Limb (tissue), 2 donors: ENCODE measurements around the gene SRC.

Experiments used
- DNase-seq, 2 donors: peaks; one replicate each; pipeline ENCODE4 v3.0.0-alpha.2; 2016; ENCODE audit errors: extremely low spot score in 2 of 2

The SRC gene

DNA sequence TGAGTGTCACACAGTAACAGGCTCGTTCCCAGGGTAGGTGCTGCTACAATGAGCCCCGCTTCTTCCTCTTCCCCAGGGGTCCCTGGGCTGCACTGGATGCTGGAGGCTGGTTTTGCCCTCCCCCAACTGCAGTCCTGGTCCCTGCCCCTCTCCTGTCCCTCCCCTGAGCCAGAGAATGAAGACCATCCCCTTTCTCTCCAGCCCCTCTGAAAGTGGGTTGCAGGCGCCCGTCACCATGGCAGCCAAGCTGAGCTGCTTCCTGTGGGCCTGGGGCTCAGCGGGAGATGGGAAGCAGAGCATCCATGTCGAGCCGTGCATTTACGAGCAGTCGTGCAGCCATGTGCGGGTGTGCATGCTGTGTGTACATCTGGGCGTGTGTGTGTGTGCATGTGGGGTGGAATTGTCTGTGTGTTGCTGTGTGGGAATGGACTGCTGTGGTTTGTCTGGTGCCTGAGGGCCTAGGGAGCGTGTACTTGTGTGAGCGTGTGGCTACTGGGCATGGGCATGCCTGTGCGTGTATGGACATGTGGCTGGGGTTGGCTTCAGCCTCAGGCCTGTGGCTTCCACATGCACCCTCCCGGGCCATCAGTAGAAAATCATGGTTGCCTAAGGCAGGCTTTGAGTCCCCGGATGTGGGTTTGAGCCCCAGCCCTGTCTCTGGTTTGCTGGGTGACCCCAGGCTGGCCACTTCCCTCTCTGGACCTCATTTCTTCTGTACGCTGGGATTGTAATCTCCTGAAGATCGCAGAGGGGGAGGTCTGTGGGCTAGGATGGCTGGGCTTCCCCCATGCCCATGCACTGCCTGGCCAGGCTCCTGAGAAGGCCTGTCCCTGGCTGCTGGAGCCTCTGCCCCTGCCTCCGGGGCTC lies 48.8 kb downstream of the SRC start:
- peak in 1 of 2 donors; percentile 79 for DNase-seq

DNA sequence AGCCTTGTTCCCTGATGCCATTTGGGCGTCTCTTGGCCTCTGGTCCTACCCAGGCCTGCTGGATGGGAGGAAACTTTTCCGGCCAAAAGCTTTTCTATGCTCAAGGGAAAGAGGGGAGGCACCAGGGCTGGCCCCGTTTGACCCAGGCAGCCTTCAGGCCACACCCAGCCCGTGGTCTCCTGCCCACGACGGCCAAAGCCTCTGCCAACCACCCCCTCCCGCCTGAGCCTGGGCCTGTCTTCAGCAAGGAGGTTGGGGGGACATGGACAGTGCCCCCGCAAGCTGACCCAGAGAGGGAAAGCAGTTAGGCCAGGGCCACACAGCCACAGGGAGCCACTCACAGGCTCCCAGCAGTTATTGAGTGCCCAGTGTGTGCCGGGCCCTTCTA lies 49.5 kb downstream of the SRC start:
- DNase-seq = peak in 1 of 2 donors; percentile 34

DNA sequence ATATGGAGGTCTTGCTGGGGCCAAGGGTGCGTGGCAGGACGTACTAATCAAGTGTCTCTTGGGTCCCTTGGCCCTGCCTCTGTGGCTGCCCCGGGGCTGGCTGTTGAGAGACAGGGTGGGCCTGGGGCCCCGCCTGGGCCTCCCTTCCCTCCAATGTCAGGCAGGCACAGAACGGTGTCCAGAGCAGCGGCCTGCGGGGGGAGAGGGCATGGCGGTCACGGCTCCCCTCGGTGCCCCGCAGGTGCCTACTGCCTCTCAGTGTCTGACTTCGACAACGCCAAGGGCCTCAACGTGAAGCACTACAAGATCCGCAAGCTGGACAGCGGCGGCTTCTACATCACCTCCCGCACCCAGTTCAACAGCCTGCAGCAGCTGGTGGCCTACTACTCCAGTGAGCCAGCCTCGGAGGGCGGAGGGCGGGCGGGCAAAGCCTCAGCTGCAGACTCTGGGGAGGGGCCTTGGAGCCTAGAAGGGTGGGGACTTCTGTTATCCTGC lies 50.0 kb downstream of the SRC start:
- peak; percentile 69 to 84 for DNase-seq

DNA sequence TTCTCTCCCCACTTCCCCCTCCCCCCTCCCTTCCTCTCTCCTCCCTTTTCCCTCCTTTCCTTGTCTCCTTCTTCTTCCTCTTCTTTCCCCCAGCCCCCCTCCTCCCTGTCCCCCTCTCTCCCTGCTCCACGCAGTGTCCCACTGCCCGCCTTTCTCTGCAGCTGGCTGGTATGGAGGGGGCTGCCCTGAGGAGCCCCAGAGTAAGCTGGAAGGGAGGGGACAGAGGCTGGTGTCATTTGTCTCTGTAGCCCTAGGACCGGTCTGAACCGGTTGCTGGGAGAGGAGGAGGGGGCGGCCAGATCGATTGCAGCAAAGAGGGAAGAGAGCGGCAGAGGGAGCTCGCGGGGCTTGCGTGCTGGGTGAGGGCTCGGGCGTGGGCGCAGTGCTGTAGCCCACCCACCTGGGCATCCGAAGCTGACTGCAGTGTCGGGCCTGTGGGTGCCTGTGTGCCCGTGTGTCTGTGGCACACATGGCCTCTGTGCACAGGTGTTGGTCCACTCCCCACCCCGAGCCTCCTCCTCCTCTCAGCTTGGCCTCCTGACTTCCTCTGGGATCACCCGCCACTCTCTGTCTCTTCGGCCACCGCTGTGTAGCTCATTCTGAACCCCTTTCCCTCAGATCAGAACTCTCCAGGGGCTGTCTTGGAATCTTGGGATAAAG lies 50.6 kb downstream of the SRC start:
- peak; percentile 80 to 90 for DNase-seq

DNA sequence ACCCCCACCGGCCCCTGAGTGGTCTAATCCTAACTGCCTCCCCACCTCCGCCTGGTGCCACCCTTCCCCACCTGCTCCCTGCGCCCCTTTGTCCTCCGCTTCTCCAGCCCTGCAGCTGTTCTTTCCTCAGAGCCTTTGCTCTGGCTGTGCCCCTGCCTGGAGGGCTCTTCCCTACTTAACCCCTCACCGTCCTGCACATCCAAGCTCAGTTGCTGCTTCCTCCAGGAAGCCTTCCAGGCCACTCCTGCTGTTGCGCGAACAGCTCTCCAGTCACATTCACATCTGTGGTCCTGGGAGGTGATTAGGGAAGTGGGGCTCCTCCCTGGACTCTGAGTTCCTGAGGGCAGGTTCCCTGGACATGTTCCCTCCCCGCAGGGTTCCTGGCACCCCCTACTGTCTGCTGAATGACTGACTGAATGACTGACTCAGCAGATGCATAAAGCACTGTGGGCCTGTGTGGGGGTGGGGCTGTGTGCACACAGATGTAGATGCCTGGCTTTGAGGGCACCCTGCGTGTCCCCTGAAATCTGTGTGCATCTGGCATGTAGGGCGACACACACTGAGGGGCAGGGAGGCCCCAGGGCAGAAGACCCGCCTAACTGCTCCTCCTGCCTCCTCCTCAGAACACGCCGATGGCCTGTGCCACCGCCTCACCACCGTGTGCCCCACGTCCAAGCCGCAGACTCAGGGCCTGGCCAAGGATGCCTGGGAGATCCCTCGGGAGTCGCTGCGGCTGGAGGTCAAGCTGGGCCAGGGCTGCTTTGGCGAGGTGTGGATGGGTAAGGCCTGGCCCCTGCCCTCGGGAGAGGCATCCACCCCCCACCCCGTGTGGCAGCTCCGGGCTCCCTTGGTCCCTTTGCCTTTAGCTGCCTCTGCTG lies 51.4 kb downstream of the SRC start:
- DNase-seq = no peak

DNA sequence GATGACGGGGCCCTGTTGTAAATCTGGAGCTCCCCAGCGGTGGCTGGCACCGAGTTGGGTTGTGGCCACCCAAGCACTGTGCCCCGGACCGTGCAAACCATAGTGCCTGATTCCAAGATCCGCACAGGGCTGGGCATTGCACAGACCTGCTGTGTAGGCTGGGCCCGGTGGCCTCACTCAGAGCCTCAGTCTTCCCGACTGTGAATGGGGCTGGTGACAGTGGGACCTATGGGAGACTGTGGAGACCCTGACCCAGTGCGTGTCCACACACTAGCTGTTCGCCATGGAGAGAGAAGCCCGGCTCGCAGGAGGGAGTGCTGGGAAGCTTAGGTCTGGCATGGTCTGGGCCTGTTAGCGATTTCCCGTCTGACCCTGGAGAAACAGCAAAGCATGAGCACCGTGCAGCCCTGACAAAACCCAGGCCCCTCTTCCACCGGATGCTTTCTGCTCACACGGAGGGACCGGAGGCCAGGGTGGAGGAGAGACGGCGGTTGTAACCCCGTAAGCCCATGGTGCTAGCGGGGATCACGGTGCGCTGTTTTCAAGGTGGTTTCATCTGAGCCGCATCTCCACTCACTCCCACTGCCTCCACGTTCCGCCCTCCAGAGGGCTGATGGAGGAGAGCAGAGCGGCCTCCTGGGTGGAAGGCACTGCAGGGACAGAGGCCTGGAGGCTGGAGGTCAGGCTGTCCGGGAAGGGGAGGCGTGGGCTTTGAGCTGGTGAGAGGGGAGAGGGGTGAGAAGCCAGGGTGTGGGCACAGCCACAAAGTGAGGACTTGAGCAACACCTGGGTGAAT lies 52.2 kb downstream of the SRC start:
- DNase-seq = no peak

DNA sequence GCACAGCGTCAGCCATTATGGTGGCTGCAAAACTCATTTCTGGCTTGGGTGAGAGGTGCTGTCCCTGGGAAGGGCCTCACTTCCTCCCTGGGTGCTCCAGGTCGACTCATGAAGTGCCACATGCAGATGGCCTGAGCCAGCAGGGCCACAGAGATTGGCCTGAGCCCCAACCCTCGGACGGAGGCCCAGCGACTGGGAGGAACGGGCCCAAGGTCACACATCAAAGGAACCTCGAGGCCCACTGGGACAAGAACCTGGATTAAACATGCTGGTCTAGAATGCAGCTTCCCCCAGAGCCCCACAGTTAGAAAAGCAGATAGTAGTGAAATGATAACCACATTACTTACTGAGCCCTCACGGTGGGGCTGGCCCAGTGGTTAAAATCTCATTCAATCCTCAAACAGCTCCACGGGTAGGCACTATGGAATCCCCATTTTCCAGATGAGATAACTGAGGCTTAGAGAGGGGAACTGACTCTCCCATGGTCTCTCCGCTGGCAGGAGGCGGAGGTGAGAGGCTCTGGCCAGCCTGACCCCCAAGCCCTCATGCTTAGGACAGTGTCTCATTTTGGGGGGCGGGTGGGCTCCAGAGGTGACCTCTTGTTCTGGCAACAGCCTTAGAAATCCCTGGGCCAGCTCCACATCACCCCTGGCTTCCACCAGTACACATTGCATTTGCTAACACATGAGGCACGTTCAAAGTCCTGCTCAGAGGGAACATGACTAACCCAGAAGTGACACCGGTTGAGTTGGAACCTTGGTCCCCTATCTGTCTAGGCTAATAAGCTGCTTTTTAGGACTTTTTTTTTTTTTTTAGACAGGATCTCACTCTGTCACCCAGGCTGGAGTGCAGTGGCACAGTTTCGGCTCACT lies 53.0 kb downstream of the SRC start:
- no peak for DNase-seq

DNA sequence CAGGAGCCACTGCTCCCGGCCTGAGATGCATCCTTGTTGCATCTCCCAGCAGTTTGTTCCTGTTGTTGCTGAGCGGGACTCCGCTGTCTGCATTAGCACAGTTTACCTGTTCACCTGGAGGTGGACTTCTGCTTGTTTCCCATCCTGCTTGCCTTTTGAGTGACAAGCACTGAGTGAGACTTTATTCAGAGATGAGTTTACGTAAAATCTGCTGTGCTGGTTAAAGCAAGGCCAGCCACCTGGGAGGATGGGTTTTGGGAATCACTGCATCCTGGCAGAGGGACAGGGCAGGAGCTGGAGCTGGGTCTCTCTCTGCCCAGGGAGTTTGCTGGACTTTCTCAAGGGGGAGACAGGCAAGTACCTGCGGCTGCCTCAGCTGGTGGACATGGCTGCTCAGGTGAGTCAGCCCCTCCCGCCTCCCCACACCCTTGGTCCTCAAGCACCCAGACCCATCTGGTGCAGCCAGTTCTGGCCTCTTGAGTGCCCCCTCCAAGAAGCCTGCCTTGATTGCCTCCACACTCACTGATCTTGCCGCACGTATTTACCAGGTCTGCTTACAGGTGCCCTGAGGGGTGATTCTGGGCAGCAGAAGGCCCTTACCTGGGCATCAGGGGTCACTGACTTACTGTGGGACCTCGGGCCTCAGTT lies 55.5 kb downstream of the SRC start:
- no peak for DNase-seq

DNA sequence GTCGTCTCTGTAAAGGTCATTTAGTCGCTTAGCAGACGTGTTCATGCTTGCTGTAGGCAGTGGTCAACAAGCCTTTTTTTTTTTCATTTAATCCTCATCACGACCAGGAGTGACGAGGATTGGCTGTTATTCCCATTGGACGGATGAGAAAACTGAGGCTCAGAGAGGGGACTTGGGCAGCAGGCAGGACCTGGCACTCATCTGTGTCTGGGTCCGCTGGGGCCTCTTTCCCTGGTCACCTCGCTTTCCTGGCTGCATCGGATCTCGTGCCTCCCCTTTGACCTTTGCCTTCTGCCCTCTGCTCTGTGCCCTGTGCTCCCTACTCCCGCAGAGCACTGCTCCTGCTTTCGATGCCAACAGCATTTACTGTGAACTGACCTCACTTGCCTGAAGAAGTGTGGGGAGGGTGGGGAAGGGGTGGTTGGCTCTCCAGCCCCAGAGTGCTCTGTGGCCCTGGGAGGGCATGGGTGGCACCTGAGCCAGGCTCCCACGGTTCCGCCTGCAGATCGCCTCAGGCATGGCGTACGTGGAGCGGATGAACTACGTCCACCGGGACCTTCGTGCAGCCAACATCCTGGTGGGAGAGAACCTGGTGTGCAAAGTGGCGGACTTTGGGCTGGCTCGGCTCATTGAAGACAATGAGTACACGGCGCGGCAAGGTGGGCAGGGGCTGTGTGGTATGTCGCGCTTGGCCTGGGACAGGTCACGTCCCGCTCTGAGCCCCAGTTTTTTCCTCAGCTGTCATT lies 56.2 kb downstream of the SRC start:
- no peak for DNase-seq

DNA sequence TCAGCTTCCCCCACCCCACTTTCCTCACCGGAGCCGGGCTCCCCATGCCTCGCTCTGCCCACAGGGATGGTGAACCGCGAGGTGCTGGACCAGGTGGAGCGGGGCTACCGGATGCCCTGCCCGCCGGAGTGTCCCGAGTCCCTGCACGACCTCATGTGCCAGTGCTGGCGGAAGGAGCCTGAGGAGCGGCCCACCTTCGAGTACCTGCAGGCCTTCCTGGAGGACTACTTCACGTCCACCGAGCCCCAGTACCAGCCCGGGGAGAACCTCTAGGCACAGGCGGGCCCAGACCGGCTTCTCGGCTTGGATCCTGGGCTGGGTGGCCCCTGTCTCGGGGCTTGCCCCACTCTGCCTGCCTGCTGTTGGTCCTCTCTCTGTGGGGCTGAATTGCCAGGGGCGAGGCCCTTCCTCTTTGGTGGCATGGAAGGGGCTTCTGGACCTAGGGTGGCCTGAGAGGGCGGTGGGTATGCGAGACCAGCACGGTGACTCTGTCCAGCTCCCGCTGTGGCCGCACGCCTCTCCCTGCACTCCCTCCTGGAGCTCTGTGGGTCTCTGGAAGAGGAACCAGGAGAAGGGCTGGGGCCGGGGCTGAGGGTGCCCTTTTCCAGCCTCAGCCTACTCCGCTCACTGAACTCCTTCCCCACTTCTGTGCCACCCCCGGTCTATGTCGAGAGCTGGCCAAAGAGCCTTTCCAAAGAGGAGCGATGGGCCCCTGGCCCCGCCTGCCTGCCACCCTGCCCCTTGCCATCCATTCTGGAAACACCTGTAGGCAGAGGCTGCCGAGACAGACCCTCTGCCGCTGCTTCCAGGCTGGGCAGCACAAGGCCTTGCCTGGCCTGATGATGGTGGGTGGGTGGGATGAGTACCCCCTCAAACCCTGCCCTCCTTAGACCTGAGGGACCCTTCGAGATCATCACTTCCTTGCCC lies 57.4 kb downstream of the SRC start:
- no peak for DNase-seq

DNA sequence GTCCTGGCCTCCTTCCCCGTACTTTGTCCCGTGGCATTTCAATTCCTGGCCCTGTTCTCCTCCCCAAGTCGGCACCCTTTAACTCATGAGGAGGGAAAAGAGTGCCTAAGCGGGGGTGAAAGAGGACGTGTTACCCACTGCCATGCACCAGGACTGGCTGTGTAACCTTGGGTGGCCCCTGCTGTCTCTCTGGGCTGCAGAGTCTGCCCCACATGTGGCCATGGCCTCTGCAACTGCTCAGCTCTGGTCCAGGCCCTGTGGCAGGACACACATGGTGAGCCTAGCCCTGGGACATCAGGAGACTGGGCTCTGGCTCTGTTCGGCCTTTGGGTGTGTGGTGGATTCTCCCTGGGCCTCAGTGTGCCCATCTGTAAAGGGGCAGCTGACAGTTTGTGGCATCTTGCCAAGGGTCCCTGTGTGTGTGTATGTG lies 58.5 kb downstream of the SRC start:
- no peak for DNase-seq

DNA sequence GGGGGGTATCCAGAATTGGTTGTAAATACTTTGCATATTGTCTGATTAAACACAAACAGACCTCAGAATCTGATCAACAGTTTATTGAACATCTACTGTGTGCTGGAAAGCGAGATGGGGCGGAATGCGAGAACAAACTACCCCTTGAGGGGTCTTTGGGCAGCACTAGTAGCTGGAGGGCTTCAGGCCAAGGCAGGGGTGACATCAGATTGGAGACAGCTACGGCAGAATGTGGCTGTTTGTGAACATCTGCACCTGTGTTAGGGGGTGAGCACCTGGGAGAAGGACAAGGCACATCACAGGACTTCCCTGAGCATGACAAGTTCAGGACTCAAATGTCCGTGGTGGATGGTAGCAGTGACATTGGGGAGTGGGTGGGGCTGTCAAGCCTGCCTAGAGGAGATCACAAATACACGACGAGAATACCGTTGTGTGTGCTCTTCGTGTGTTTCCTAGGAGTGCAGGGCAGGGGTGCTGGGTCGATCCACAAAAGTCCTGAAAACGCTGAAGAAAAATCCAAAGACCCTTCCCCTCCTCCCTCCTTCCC lies 59.5 kb downstream of the SRC start:
- DNase-seq = no peak

DNA sequence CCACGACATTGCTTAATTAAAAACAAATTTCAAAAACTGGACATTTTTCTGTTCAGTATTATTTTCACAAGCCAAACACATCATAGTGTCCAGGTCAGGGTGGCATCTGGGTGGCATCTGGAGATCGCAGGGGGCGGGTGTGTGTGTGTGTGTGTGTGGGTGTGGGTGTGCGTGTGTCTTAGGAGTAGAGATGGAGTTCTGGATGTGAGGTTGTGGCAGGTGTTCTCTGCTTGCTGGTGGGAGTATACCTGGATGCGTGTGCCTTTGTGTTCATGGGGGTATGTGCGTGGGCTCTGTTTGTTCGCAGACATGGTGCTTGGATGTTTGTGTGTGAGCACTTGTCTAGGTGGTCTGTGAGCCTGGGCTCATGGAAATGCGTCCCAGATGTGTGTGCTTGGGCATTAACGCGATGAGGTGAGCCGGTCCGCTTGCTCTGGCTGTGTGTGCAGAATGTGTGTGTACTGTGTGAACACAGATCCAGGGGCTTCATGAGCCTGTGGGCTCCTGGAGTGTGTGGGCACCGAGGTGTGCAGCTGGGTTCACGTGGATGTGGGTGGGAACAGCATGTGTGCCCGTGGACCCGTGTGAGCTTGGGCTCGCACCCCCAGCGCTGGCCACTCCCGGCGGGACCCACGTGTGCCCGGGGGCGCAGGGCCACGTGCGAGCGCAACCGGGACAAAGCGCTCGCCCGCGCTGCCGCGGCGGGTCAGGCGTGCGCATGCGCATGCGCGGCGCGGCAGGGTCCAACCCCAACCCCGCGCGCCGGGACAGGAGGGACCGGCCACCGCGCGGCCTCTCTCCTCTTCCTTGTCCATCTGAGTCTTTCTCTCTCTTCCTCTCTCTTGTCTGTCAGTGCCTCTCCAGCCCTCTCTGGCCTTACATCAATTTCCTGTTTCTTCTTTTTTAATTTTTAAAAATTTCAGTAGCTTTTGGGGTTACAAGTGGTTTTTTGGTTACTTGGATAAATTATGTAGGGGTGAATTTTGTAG lies 60.4 kb downstream of the SRC start:
- peak in 1 of 2 donors; percentile 76 for DNase-seq

DNA sequence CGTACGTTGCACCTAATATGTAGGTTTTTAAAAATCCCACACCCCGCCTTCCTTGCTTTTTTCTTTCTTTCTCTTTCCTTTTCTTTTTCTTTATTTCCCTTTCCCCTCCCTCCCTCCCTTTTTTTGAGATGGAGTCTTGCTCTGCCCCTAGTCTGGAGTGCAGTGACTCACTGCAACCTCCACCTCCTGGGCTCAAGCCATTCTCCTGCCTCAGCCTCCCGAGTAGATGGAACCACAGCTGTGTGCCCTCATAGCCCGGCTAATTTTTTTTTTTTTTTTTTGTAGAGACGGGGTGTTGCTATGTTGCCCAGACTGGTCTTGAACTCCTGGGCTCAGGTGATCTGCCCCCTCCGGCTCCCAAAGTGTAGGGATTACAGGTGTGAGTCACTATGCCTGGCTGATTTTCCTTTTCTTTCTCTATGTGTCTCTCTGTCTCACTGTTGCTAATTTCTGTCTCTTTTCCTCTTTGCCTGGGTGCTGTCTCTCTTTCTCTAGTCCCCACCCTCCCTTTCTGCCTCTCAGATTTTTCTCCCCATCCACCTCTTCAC lies 61.2 kb downstream of the SRC start:
- no peak for DNase-seq

DNA sequence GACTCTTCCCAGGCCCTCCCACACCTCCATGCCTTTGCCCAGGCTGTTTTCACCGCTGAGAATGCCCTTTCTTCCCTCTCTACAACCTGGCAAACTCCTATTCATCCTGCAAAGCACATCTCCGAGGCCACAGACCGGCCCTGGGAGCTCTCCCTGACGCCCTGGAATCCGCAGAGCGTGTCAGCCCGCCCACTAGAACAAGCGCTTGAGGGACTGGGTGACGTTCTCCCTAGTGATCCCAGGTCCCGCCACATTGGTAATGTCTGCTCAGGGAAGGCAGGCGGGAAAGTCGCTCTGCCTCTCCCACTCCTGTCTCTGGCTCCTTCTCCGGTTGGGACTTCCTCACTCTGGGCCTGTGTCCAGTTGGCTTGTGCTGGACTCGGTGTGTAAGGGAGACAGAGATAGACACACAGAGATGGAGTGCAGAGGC lies 61.6 kb downstream of the SRC start:
- DNase-seq = no peak
